T-helper 17 cell (primary cell): ENCODE measurements around the gene FMO3. TPM values are rescaled to one million over a fixed set of nuclear protein-coding genes. Genes with fewer than 3 reads are reported as not detected.

Source experiments
- ATAC-seq: fragments of 150-1000 bp; cut with Tn5 transposase; 2 replicates; pipeline ENCODE4 v1.10.0; 2021; ENCODE audit warnings: mild to moderate bottlenecking, moderate library complexity
- DNase-seq, 3 donors: peaks; one replicate each; pipeline versions ENCODE4 v3.0.0 to v3.0.0-alpha.2; 2020 to 2021
- H3K9me3 ChIP-seq: one replicate; pipeline ENCODE4 v1.7.0; 2013; ENCODE audit warnings: low read length, mild to moderate bottlenecking; ENCODE audit not compliant: control insufficient read depth, poor library complexity, severe bottlenecking
- H3K27ac Mint-ChIP-seq: one replicate; pipeline ENCODE4 v1.8.0; 2022; ENCODE audit warnings: mild to moderate bottlenecking, moderate library complexity, mixed read lengths
- H3K27me3 Mint-ChIP-seq: one replicate; pipeline ENCODE4 v1.8.0; 2022; ENCODE audit warnings: mixed read lengths
- H3K36me3 Mint-ChIP-seq: one replicate; pipeline ENCODE4 v1.8.0; 2022; ENCODE audit warnings: low read depth, mixed read lengths
- H3K4me1 Mint-ChIP-seq: one replicate; pipeline ENCODE4 v1.8.0; 2022; ENCODE audit warnings: mild to moderate bottlenecking, mixed read lengths
- H3K4me3 Mint-ChIP-seq: one replicate; pipeline ENCODE4 v1.8.0; 2022; ENCODE audit warnings: mild to moderate bottlenecking, moderate library complexity, mixed read lengths
- total RNA-seq, 4 donors: library from RNA in 2 of 4; stranded (reverse) in 2 of 4; gene quantifications; one replicate each; pipeline ENCODE4 v1.2.3 and lab custom pipeline; 2022 to 2026

FMO3 gene
- total RNA-seq, 2 donors from 2014 or later = not detected

DNA sequence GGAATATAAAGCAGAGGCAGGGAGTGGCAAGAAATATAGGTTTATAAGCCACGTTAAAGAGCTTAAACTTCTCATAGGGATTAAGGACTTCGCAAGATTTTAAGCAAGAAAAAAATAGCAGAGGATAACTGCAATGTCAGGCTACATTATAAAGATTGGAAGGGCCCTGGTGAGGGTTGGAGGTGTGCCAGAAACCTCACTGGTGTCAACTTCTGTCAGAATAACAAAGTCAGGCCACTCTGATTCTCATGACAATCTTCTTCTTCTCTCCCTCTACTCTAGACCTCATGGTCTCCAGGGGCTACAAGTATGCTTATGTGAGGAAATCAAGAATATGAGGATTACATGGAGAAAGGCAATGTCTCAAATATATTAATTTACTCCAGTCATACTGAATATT lies 61.8 kb downstream of the FMO3 start:
- H3K36me3 Mint-ChIP-seq = no peaks in the 10 kb centered on the region
- no peaks in the 10 kb centered on the region for H3K9me3 ChIP-seq
- no peak for ATAC-seq
- no peak overlapping the region for H3K27ac Mint-ChIP-seq
- no peak overlapping the region for H3K4me3 Mint-ChIP-seq
- no peaks in the 10 kb centered on the region for H3K4me1 Mint-ChIP-seq
- peaks cover 11% of the 10 kb centered on the region for H3K27me3 Mint-ChIP-seq
- DNase-seq = no peak

DNA sequence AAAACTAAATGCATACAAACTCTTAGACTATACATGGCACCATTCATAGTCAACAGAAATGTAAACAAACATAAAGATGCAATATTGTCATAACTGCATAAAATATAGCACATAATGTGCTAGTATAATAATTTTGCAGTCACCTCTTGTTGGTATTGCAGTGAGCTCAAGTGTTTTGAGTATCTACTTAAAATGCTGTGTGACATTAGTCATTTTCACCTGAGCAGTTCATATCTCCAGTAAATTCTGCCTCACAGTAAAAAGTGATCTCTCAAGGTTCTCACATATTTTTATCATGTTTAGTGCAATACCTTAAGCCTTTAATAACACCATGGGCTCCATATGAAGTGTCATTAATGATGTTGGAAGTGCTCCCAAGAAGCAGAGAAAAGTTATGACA lies 64.8 kb downstream of the FMO3 start:
- H3K9me3 ChIP-seq = no peaks in the 10 kb centered on the region
- DNase-seq (no peak), ATAC-seq (no peak)
- Mint-ChIP-seq H3K4me1 (no peaks in the 10 kb centered on the region), H3K27me3 (peaks cover 15% of the 10 kb centered on the region), H3K36me3 (no peaks in the 10 kb centered on the region), H3K4me3 (no peak overlapping the region), H3K27ac (no peak overlapping the region)

DNA sequence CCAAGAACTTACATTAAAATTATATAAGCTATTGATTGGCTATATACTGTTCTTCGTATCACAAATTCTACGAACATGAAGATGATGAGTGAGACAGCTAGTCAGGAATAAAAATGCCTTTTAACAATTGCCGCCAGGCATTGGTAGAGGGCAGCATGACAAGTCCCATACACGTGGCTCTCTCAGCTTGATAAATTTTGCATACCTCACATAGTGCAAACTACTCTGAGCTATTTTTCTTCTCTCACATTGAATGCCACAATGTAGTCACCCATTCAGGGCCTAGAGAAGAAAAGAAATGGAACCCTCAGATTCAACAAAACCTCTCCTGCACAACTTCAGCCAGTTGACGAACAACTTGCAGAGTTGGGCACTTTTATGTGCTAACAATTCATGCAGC lies 67.4 kb downstream of the FMO3 start:
- Mint-ChIP-seq H3K36me3 (no peaks in the 10 kb centered on the region), H3K27ac (no peak overlapping the region), H3K4me3 (no peak overlapping the region), H3K27me3 (peaks cover 17% of the 10 kb centered on the region), H3K4me1 (no peaks in the 10 kb centered on the region)
- ATAC-seq (no peak), DNase-seq (no peak)
- H3K9me3 ChIP-seq = no peaks in the 10 kb centered on the region

DNA sequence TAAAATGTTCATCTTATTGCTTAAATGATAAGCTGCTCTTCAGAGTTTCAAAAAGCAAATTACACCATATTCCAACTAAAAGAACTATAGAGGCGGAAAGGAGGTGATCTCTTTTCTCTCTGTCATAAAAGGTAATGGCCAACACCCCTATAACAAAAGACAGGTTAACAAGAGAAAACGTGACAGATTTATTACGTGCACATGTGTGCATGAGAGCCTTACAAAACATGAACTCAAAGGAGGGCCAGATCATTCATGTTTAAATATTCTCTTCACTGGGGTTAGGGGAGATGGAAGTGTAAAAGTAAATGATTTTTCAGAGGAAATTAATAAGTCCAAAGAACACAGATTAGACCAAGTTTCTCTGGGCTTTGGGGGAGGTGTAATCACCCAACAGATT lies 67.8 kb downstream of the FMO3 start:
- no peaks in the 10 kb centered on the region for H3K4me1 Mint-ChIP-seq
- H3K4me3 Mint-ChIP-seq = no peak overlapping the region
- H3K9me3 ChIP-seq = no peaks in the 10 kb centered on the region
- H3K27me3 Mint-ChIP-seq = peaks cover 17% of the 10 kb centered on the region
- H3K36me3 Mint-ChIP-seq = no peaks in the 10 kb centered on the region
- no peak for ATAC-seq
- no peak for DNase-seq
- H3K27ac Mint-ChIP-seq = no peak overlapping the region

DNA sequence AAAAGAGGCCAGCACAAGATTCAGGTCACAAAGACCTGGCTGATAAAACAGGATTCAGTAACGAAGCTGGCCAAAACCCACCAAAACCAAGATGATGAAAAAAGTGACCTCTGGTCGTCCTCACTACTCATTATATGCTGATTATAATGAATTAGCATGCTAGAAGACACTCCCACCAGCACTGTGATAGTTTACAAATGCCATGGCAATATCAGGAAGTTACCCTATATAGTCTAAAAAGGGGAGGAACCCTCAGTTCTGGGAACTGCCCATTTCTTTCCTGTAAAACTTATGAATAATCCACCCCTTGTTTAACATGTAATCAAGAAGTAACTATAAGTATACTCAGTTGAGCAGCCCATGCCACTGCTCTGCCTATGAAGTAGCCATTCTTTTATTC lies 68.4 kb downstream of the FMO3 start:
- DNase-seq (no peak), ATAC-seq (no peak)
- Mint-ChIP-seq H3K27ac (no peak overlapping the region), H3K4me1 (no peaks in the 10 kb centered on the region), H3K27me3 (peaks cover 17% of the 10 kb centered on the region), H3K4me3 (no peak overlapping the region), H3K36me3 (no peaks in the 10 kb centered on the region)
- no peaks in the 10 kb centered on the region for H3K9me3 ChIP-seq

DNA sequence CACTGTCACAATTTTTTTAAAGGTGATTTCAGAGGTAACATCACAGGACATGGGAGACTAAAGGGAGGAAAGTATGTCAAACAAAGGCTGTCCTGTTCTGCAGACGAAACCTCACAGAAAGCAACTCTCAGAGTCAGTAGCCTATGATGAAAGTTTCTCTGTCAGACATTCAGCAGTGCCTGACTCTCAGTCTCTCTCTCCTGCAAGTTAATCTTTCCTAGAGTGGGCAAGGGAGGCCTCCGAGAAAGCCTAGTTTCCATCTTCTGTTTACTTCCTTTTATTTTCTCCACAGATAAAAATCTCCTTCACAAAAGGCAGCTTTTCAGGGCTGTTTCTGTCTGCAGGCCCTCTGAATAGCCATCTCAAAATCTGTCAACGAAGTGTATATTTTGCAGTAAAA lies 69.5 kb downstream of the FMO3 start:
- Mint-ChIP-seq H3K27me3 (peaks cover 17% of the 10 kb centered on the region), H3K4me1 (no peaks in the 10 kb centered on the region), H3K27ac (no peak overlapping the region), H3K36me3 (no peaks in the 10 kb centered on the region), H3K4me3 (no peak overlapping the region)
- no peak for ATAC-seq
- no peak for DNase-seq
- no peaks in the 10 kb centered on the region for H3K9me3 ChIP-seq

DNA sequence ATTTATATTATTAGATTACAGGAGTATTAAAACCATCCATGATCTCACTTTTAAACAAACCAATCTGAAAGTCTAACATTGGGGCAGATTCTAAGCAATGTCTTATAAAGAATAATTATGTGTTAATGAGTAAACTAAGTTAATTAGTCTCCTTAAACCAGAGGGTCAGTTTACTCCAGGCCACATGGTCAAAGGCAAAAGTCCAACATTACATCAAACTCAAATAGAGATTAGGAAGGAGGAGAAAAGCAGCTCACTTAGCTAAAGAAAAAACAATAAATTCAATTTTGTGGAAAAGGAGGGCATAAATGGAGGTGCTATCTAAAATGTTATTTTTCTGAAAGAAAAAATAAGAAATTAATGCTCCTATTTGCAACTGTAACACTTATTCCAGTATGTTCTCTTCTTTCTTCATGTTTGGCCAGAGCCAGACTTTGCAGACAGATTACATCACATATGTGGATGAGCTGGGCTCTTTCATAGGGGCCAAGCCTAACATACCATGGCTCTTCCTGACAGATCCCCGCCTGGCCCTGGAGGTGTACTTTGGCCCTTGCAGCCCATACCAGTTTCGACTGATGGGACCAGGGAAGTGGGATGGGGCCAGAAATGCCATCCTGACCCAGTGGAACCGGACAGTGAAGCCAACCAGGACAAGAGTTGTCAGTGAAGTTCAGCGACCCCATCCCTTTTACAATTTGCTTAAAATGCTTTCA lies 70.1 kb downstream of the FMO3 start:
- H3K4me1 Mint-ChIP-seq = no peaks in the 10 kb centered on the region
- no peaks in the 10 kb centered on the region for H3K36me3 Mint-ChIP-seq
- ATAC-seq (no peak), DNase-seq (no peak)
- no peaks in the 10 kb centered on the region for H3K9me3 ChIP-seq
- H3K4me3 Mint-ChIP-seq = no peak overlapping the region
- peaks cover 17% of the 10 kb centered on the region for H3K27me3 Mint-ChIP-seq
- H3K27ac Mint-ChIP-seq = no peak overlapping the region

DNA sequence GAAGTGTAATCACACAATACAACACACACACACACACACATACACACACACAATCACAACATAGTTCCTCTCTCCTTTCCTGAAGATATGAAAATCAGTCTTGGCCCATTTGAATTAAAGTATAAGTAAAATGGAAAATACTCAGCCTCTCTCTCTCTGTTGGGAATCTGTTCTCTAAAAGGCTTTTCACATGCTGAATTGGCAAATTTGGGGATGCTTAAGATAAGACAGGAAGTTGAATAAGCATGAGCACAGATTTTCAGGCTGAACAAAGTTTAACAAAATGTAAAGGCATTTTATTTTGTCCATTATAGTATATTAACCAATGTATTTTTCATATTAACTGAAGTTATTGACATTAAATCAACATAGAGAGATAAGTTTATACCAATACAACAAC lies 70.7 kb downstream of the FMO3 start:
- no peaks in the 10 kb centered on the region for H3K9me3 ChIP-seq
- no peak for ATAC-seq
- Mint-ChIP-seq H3K27ac (no peak overlapping the region), H3K27me3 (peaks cover 17% of the 10 kb centered on the region), H3K36me3 (no peaks in the 10 kb centered on the region), H3K4me3 (no peak overlapping the region), H3K4me1 (no peaks in the 10 kb centered on the region)
- DNase-seq = no peak

DNA sequence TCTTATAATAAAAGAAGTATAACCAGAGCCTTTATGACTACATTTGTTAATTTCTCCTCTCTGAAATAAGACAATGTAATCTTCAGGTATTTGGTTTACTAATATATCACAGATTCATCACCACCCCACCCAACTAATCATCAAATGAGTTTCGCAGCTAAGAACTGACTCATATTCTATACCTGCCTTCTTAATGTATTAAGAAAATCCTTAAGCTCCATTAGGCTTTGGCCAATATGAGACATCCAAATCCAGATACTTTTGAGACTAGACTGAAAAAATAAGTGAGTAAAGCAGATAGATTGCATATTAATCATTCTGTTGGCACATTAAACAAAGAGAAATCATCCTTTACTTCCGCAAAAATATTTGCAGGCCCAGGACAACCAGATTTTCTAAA lies 75.7 kb downstream of the FMO3 start:
- Mint-ChIP-seq H3K4me3 (no peak overlapping the region), H3K27ac (no peak overlapping the region), H3K4me1 (no peaks in the 10 kb centered on the region), H3K27me3 (peaks cover 11% of the 10 kb centered on the region), H3K36me3 (no peaks in the 10 kb centered on the region)
- ATAC-seq (no peak), DNase-seq (no peak)
- no peaks in the 10 kb centered on the region for H3K9me3 ChIP-seq

Other genes starting within 250 kb of the FMO3 start
- gene MROH9, start 155.4 kb upstream of the FMO3 start, total RNA-seq = not detected
- gene FMO2, start 94.4 kb downstream of the FMO3 start, total RNA-seq = not detected
- not detected for gene FMO1, start 157.6 kb downstream of the FMO3 start, total RNA-seq
- 1 to 10 TPM; 1.3 to 1.5 TPM for gene FMO4, start 223.3 kb downstream of the FMO3 start, total RNA-seq